ENCODE results near the gene DOCK10. TPM values are rescaled to one million over a fixed set of nuclear protein-coding genes. Genes with fewer than 3 reads are reported as not detected.

The DOCK10 gene
- total and polyA plus RNA-seq, 2 donors (not counting 3 experiments of a cell fraction or from before 2014, with no cell fraction given), result 5.8 to 23.0 TPM

DNA sequence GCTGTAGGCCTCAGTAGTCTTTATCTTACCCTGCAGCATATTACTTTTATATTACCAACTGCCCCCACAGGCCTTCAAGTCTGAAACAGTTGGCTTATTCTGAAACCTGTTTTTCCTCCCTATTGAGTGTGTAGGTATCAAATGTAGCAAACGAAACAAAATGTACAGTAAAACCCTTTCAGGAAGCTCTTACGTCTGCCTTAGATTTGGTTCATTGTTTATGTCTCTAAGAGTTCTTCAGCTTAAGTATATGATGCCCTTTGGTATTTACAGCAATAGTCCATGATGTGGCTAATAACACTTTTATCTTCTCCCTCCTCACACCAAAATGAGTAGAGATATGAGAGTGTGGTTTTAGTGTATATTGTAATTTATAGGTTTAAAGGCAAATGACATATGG is 108.8 kb downstream of the DOCK10 start:
- DNase-seq (ENCODE audit: low read depth, low spot score) (no peak), FAIRE-seq (no peak)
- no peak overlapping the region for H2AFZ ChIP-seq (ENCODE audit: low read depth, low read length)
- H3K36me3 ChIP-seq (ENCODE audit: control insufficient read depth in 2 of 2, extremely low read depth in 1 of 2, insufficient read depth in 2 of 2, low read length in 2 of 2), result peaks cover 0 to 2% of the 10 kb centered on the region in 2 experiments
- H3K4me3 ChIP-seq (replicated peaks in 1 of 3; ENCODE audit: insufficient read depth in 1 of 3, low read depth in 1 of 3, low read length in 3 of 3), result no peak overlapping the region
- peaks cover 67% of the 10 kb centered on the region for H3K79me2 ChIP-seq (ENCODE audit: control insufficient read depth, insufficient read depth, low read length)
- no peak overlapping the region for H3K9ac ChIP-seq (replicated peaks; ENCODE audit: extremely low read depth, insufficient read depth, low read length)
- no peak overlapping the region for H3K4me2 ChIP-seq (ENCODE audit: insufficient read depth, low read length)
- ChIA-PET POLR2A (no interaction called here), CTCF (interaction anchor here (1.2 to 1.6 kb wide), 3 partner anchors 8 to 114 kb away, joined by 4 to 5 read pairs (median 4); no protein-coding TSS in a partner anchor)
- dilution Hi-C loops (cut with MboI; ENCODE audit: extremely low pct_ligation_motif_present, low sequenced_read_pairs), result no loop called here
- intact Hi-C loops (cut with micrococcal nuclease), result no loop called here
- no peak for TF ChIP-seq CTCF (IDR thresholded peaks at IDR 0.05; ENCODE audit: extremely low read depth in 1 of 2, insufficient read depth in 1 of 2, low read depth in 1 of 2, low read length in 2 of 2)
- no peak for TF ChIP-seq GATA2 (IDR thresholded peaks at IDR 0.05; ENCODE audit: insufficient read depth, insufficient read length, low read depth, low read length)
- TF ChIP-seq MAX (IDR thresholded peaks at IDR 0.05; ENCODE audit: insufficient read depth, insufficient read length), result no peak
- no peak for TF ChIP-seq JUN (IDR thresholded peaks at IDR 0.05; ENCODE audit: borderline replicate concordance, insufficient read depth, insufficient read length, low read depth)
- no peak for TF ChIP-seq FOS (IDR thresholded peaks at IDR 0.05; ENCODE audit: borderline replicate concordance, insufficient read depth, low read length)
- TF ChIP-seq MYC (IDR thresholded peaks at IDR 0.05; ENCODE audit: low read depth, low read length), result no peak
- TF ChIP-seq POLR2AphosphoS5 (IDR thresholded peaks at IDR 0.05; ENCODE audit: insufficient read depth, low read depth, low read length), result no peak
- TF ChIP-seq POLR2A (IDR thresholded peaks at IDR 0.05; ENCODE audit: low read depth, low read length), result no peak
- TF ChIP-seq EZH2 (IDR thresholded peaks at IDR 0.05; ENCODE audit: borderline replicate concordance, low read depth, low read length, severe bottlenecking), result no peak
- H3K27ac ChIP-seq (ENCODE audit: insufficient read depth, low read depth, low read length), result no peak overlapping the region
- H3K4me1 ChIP-seq (ENCODE audit: control insufficient read depth, extremely low read depth, insufficient read depth, low read length), result peaks cover 13% of the 10 kb centered on the region
- no peaks in the 10 kb centered on the region for H3K9me3 ChIP-seq (replicated peaks; ENCODE audit: control insufficient read depth, insufficient read depth, low read length)
- no peaks in the 10 kb centered on the region for H4K20me1 ChIP-seq (replicated peaks; ENCODE audit: control insufficient read depth, extremely low read depth, insufficient read depth, low read length)
- BruUV-seq (replicated peaks), result no TSS peak
- no peaks in the 10 kb centered on the region for H3K9me1 ChIP-seq (replicated peaks; ENCODE audit: control insufficient read depth, extremely low read depth, insufficient read depth, low read length)
- H3K27me3 ChIP-seq (ENCODE audit: control insufficient read depth in 2 of 2, insufficient read depth in 2 of 2, low read length in 2 of 2), result no peaks in the 10 kb centered on the region
